Left cardiac atrium (tissue), 4 donors: ENCODE results near the gene MICALL2. TPM values are rescaled to one million over a fixed set of nuclear protein-coding genes. Genes with fewer than 3 reads are reported as not detected.

ENCODE experiments used
- ATAC-seq, 2 donors: fragments of 200-7000 bp; cut with Tn5 transposase; one replicate each; pipeline ENCODE4 v1.9.1; 2020; ENCODE audit warnings: mild to moderate bottlenecking in 2 of 2, moderate library complexity in 2 of 2
- DNase-seq: peaks from one replicate; pipeline ENCODE4 v3.0.0-alpha.2; 2020
- intact Hi-C, 2 donors: fragments of 100-400 bp; cut with DNase I; formaldehyde crosslinking; loops; one replicate each; pipeline versions ENCODE4 v1.14.1 to v1.15.1; 2022 to 2023
- total RNA-seq, 2 donors: library from RNA; stranded (reverse); fragmentation: NEBNext Ultra II Directional; extraction: Animal tissue kit (Norgen Biotek cat#: 25700); gene quantifications; one replicate each; pipeline ENCODE4 v1.2.1, GENCODE V29; 2021
- donor health status: DM: no; HTN: yes; CAD: no.
- donor health status: DM: no; HTN: yes; CAD: no; lungs with severe emphysema.
- donor health status: DM: yes; HTN: yes; CAD: no.
- donor health status: Dilated cardiomyopathy.

The MICALL2 gene
- total RNA-seq, 2 donors from 2014 or later = 9.9 to 21.8 TPM

- DNase-seq = no peak
- no peak for ATAC-seq
- intact Hi-C loops = loop anchor here in 1 of 2 donors (2.0 kb wide), 2 partner anchors 49 to 251 kb away; no protein-coding TSS in a partner anchor
These were observed 16.1 kb upstream of the MICALL2 start for GRCh38 chr7:1475393-1475792.

- DNase-seq (no peak), ATAC-seq (no peak)
- intact Hi-C loops = loop anchor here in 1 of 2 donors (2.0 to 5.0 kb wide), 3 partner anchors 48 to 282 kb away; no protein-coding TSS in a partner anchor
These were observed 15.5 kb upstream of the MICALL2 start for GRCh38 chr7:1474736-1475135.

- peak; percentile 88 for DNase-seq
- intact Hi-C loops = loop anchor here in 1 of 2 donors (2.0 to 5.0 kb wide), 3 partner anchors 47 to 282 kb away; no protein-coding TSS in a partner anchor
- peak; percentile 68 to 82 for ATAC-seq
These were observed 14.7 kb upstream of the MICALL2 start for GRCh38 chr7:1473864-1474512.

DNA sequence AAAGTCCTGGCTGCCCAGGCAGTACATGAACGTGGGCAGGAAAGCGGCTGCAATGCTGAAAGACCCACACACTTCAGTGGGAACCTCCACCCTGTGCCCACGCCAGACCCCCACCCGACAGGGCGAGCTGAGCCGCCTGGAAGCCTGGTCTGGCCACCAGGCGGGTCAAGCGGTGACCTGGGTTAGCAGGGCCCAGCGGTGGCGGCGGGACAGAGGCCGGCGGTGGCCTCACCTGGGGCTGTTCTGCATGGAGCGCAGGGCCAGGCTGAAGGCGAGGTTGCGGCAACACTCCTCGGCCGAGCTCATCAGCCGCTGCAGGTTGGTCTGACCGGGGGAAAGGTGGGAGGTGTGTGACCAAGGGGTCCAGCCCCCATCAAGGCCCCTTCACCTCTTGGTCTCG is 11.6 kb upstream of the MICALL2 start:
- DNase-seq (no peak), ATAC-seq (no peak)
- intact Hi-C loops = loop anchor here in 1 of 2 donors (5.0 kb wide), 1 partner anchor 279 kb away; no protein-coding TSS in a partner anchor

- intact Hi-C loops = no loop called here
- ATAC-seq (no peak), DNase-seq (no peak)
These were observed 9.5 kb upstream of the MICALL2 start for GRCh38 chr7:1468643-1469298.

DNA sequence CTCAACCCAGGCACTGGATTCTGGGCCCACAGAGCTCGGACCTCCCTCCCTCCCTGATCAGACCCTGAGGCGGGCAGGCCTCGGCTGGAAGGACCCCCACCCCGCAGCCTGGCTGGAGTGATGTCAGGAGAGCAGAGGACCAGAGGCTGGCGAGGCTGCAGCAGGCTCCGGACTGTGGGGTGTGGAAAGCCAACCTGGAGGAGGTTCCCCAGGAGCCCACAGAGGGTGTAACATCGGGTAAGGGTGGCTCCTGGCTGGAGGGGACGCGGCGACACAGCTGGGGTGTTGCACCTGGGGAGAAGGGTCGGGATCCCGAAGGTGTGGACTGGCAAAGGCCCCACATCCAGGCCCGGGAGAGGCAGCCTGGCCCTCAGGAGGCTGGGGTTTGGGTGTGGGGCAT is 8.9 kb upstream of the MICALL2 start:
- no peak for DNase-seq
- intact Hi-C loops = no loop called here
- ATAC-seq = no peak

- intact Hi-C loops = no loop called here
- peak; percentile 89 for DNase-seq
- ATAC-seq = peak; percentile 64 to 66
These were observed 7.4 kb upstream of the MICALL2 start for GRCh38 chr7:1466524-1467271.

DNA sequence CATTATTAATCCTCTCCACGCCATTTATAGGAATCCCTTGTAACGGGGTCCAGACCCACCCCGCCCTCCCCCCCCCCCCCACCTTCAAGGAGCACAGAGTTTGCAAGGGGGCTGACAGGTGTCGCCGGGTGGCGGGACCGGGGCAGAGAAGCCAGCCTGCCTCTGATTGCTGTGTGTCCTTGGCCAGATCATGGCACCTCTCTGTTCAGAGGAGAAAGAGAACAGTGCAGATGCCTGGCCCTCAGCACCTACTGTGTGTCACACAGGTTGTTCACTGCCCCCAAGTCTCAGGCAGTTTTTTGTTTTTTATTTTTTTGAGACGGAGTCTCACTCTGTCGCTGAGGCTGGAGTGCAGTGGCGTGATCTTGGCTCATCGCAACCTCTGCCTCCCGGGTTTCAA is 5.4 kb upstream of the MICALL2 start:
- intact Hi-C loops = no loop called here
- ATAC-seq (no peak), DNase-seq (no peak)

DNA sequence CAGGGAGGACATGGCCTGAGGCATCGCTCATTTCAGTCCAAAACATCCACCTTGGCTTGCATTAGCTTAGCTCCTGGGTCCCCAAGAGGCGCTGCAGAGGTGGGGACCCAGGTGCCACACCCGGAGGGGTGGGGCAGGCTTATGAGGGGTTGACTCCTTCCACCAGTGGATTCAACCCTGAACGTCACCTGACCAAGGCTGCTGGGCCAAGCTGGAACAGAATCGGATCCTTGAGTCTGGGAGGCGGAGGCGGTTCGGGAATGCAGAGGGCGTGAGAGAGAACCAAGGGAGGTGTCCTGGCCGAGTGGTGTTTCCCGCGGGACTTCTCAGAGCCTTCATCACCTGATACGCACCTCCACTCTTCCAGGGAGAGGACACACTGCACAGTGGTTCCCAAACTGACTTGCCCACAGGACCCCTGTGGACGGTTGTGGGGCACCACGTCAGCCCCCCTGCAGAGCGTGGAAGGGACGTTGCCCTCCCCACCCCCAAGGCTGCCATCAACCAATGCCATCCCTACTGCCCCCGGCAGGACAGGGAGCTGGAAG is 4.5 kb upstream of the MICALL2 start:
- intact Hi-C loops = no loop called here
- DNase-seq = no peak
- no peak for ATAC-seq

DNA sequence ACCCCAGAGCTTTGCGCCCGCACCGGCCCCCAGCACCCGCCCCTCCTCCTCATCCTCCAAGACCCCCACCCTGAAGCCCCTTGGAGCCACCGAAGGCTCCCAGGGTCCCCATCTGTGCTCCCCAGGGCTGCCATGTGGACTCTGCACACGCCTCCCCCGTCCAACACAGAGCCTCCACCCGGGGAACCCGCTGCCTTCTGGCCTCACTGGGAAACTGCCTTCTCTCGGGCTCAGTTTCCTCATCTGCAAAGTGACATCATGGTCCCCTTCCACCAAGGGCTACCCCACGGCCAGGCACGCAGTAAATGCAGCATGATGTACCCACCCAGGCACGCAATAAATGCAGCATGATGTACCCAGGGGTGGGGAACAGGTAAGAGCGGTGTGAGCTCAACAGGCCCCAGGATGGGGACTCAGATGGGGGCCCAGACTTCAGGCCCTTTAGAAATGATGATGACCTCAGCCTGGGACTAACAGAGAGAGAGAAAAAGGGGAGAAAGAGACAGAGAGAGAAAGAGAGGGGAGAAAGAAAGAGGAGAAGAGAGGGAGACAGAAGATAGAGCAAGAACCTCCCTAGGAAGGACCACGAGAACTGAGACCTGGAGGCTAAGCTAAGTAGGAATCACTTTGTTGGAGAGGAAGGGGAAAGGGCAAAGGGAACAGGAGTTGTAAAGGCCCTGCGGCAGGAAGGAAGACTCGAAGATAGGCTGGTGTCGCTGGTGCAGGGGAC is 2.5 kb upstream of the MICALL2 start:
- DNase-seq (no peak), ATAC-seq (no peak)
- intact Hi-C loops = no loop called here

DNA sequence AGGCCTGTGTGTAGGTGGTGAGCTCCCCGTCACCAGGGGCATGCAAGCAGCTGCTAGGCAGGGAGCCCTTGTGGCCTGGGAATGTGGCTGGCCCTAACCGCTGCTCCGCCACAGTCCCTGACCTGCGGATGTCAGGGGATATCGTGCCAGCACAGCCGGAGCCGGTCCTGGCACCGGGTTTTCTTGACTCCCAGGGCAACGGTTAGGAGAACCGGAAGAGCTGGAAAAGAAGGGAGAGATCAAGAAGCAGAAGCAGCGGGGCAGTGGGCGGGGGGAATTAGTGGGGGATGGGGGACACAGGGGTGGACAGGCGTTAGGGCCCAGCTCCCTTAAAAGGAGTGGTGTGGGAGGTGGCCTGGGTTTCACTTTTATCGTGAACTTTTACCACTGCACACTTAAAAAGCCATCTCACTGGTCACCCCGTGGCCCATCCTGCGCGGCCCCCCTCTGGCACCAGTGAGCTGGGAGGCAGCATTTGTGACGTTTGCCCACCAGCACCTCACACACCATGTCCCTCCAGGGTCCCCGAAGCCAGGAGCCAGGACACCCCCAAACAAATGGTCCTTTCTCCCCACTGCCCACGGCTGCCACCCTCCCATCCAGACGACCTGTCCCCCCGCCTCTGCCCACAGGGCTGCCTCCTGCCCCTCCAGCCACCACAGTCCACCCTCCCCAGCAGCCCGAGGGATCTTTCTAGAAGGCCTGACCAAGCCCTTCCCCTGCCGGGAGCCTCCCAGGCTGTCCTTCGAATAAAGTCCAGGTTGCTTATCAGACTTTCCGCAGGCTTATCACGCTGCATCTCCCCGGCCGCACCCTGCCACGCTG is 1.8 kb upstream of the MICALL2 start:
- ATAC-seq (peak; percentile 0 to 3), DNase-seq (peak; percentile 73)
- intact Hi-C loops = no loop called here

- DNase-seq = peak; percentile 51
- intact Hi-C loops = no loop called here
- no peak for ATAC-seq
These were observed 900 bp upstream of the MICALL2 start for GRCh38 chr7:1459920-1460820.

DNA sequence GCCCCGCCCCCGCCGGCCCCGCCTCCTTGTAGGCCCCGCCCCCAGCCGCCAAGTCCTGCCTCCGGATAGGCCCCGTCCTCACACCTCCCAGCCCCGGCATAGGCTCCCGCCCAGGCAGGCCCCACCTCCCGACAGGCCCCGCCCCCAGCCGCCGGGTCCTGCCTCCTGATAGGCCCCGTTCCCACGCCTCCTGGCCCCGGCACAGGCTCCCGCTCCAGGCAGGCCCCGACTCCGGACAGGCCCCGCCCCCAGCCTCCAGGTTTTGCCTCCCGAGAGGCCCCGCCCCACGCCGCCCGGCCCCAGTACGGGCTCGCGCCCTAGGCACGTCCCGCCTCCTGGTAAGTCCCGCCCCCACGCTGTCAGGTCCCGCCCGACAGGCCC is 232 bp upstream of the MICALL2 start:
- DNase-seq = peak; percentile 100
- ATAC-seq = peak; percentile 94 to 95
- intact Hi-C loops = no loop called here

- ATAC-seq (no peak), DNase-seq (no peak)
- intact Hi-C loops = no loop called here
These were observed 1.2 kb downstream of the MICALL2 start for GRCh38 chr7:1457949-1458682.

GRCh38 chr7:1457059-1457948 is 2.0 kb downstream of the MICALL2 start:
- ATAC-seq = no peak
- DNase-seq = no peak
- intact Hi-C loops = no loop called here

GRCh38 chr7:1455955-1456354 is 3.3 kb downstream of the MICALL2 start:
- no peak for DNase-seq
- ATAC-seq = no peak
- intact Hi-C loops = no loop called here
